H1 (cell line): ENCODE data around the gene DUSP7. TPM values are rescaled to one million over a fixed set of nuclear protein-coding genes. Genes with fewer than 3 reads are reported as not detected.

Experiments
- CBX5 ChIP-seq: fragments of 300-800, 300-1000 bp; sonication (generic); IDR thresholded peaks from 2 replicates; pipeline ENCODE4 v1.7.1; 2016; ENCODE audit warnings: antibody characterized with exemption, low read length, low read depth
- CHD7 ChIP-seq: fragments of 300-600 bp; sonication (generic); IDR thresholded peaks from 2 replicates; pipeline ENCODE4 v1.7.1; 2012; ENCODE audit warnings: low read length, moderate library complexity, mild to moderate bottlenecking, inconsistent platforms; ENCODE audit not compliant: insufficient replicate concordance
- SIN3A ChIP-seq, 2 experiments: IDR thresholded peaks in 1 of 2; conservative IDR thresholded peaks in 1 of 2; 2 replicates each; pipeline ENCODE4 v1.6.1; 2011 to 2012; ENCODE audit warnings: low read length in 2 of 2, improper control_type of control experiment in 1 of 2, low read depth in 1 of 2, mild to moderate bottlenecking in 1 of 2
- polyA plus RNA-seq, 7 experiments: library from polyadenylated mRNA; depleted of rRNA in 3 of 7; stranded (reverse) in 5 of 7; unstranded in 2 of 7; fragments of >200 nt in 5 of 7; fragments of 200-250 nt in 2 of 7; gene quantifications; 1 replicate in 5 of 7; 2 replicates in 1 of 7; 4 replicates in 1 of 7; pipeline versions ENCODE4 v1.2.1 to v1.2.3, GENCODE V29; 2011 to 2013; ENCODE audit warnings: missing spikeins in 2 of 7, mixed read lengths in 2 of 7
- total RNA-seq: library from RNA; stranded (reverse); fragmentation: NEBNext Ultra II Directional; extraction: Animal tissue kit (Norgen Biotek cat#: 25700); gene quantifications from 2 replicates; pipeline ENCODE4 v1.2.1, GENCODE V29; 2021

Gene DUSP7
- total and polyA plus RNA-seq, 2 of the 8 experiments (the other 6 are each of a cell fraction or from before 2014, with no cell fraction given) = 19.4 to 24.9 TPM

- TF ChIP-seq CHD7 (no peak), CBX5 (no peak), SIN3A (conservative IDR thresholded peaks at IDR 0.05 in 1 of 2, IDR thresholded peaks at IDR 0.05 in 1 of 2; ENCODE audit: low read depth in 1 of 2, low read length in 2 of 2) (no peak)
Observed at GRCh38 chr3:52072471-52072870, 16.1 kb upstream of the DUSP7 start (continued).
